Omental fat pad (tissue), 4 donors: ENCODE results near the gene CHCHD6. TPM values are rescaled to one million over a fixed set of nuclear protein-coding genes. Genes with fewer than 3 reads are reported as not detected.
A peak's percentile ranks its signal among the peaks of the same experiment; 100 is the strongest.

Source experiments
- ATAC-seq: fragments of 150-250 bp; one replicate; pipeline ENCODE4 v1.9.1; 2016; ENCODE audit warnings: mild to moderate bottlenecking, moderate library complexity; ENCODE audit not compliant: low FRiP score
- DNase-seq: peaks from one replicate; pipeline ENCODE4 v3.0.0-alpha.2; 2019; ENCODE audit warnings: low spot score
- CTCF ChIP-seq, 3 donors: fragments of 450-650 bp; IDR thresholded peaks; one replicate each; pipeline ENCODE4 v1.5.1; 2016 to 2017; ENCODE audit warnings: antibody characterized with exemption in 3 of 3, mild to moderate bottlenecking in 3 of 3, moderate library complexity in 2 of 3
- total RNA-seq, 4 donors: library from RNA; depleted of rRNA; stranded (reverse); fragments of >200 nt; gene quantifications; one replicate each; pipeline ENCODE4 v1.1.0, GENCODE V29; 2016

Gene CHCHD6
- total RNA-seq, 4 donors from 2014 or later, result 7.5 to 19.7 (median 11.5) TPM

- DNase-seq (no peak), ATAC-seq (no peak)
- TF ChIP-seq CTCF (IDR thresholded peaks at IDR 0.05), result no peak
Measured at GRCh38 chr3:126928921-126929474, 225.0 kb downstream of the CHCHD6 start.

GRCh38 chr3:126930936-126931600 is 227.0 kb downstream of the CHCHD6 start:
- ATAC-seq (no peak), DNase-seq (no peak)

GRCh38 chr3:126931806-126932187 is 227.8 kb downstream of the CHCHD6 start:
- ATAC-seq, result no peak
- no peak for DNase-seq
- TF ChIP-seq CTCF (IDR thresholded peaks at IDR 0.05), result no peak

More at GRCh38 chr3:126930936-126931600, 227.0 kb downstream of the CHCHD6 start:
- no peak for TF ChIP-seq CTCF (IDR thresholded peaks at IDR 0.05)

- no peak for TF ChIP-seq CTCF (IDR thresholded peaks at IDR 0.05)
- peak; percentile 45 for ATAC-seq
- no peak for DNase-seq
Measured at GRCh38 chr3:126932188-126932931, 228.3 kb downstream of the CHCHD6 start.

GRCh38 chr3:126934031-126934531 is 230.0 kb downstream of the CHCHD6 start:
- no peak for TF ChIP-seq CTCF (IDR thresholded peaks at IDR 0.05)
- peak; percentile 26 for ATAC-seq
- no peak for DNase-seq

- DNase-seq (no peak), ATAC-seq (no peak)
- no peak for TF ChIP-seq CTCF (IDR thresholded peaks at IDR 0.05)
Measured at GRCh38 chr3:126934991-126935390, 231.0 kb downstream of the CHCHD6 start.
